ENCODE results near the gene TRIM29. TPM values are rescaled to one million over a fixed set of nuclear protein-coding genes. Genes with fewer than 3 reads are reported as not detected.

Gene TRIM29
- total RNA-seq, 1 experiment from 2014 or later = not detected

GRCh38 chr11:120112174-120112796, 25.6 kb downstream of the TRIM29 start:
- peak; percentile 49 for DNase-seq
- Histone ChIP-seq H4K91ac (ENCODE audit: insufficient read length, low read depth, low read length) (no peak overlapping the region), H2BK20ac (ENCODE audit: low read depth, low read length, poor library complexity, severe bottlenecking) (no peak overlapping the region), H3T11ph (ENCODE audit: low read length) (no peak overlapping the region), H3K79me2 (ENCODE audit: insufficient read depth, low read length) (no peaks in the 10 kb centered on the region), H3K14ac (ENCODE audit: insufficient read depth, low read length) (no peak overlapping the region), H3K4me1 (ENCODE audit: insufficient read depth, low read length) (peaks cover under 1% of the 10 kb centered on the region; the same call in 1 of the 2 replicates), H3K18ac (ENCODE audit: insufficient read length, low read depth, low read length) (no peak overlapping the region), H3K9ac (ENCODE audit: extremely low read depth, insufficient read length, low read length) (no peak overlapping the region), H3K27ac (ENCODE audit: insufficient read length, low read depth, low read length) (no peak overlapping the region), H3K4me2 (ENCODE audit: insufficient read depth, insufficient read length, low read length) (no peak overlapping the region), H4K5ac (ENCODE audit: insufficient read length, low read depth, low read length) (no peak overlapping the region), H3K23ac (ENCODE audit: insufficient read length, low read depth, low read length) (no peak overlapping the region), H3K9me3 (ENCODE audit: control insufficient read depth, low read depth, low read length) (no peaks in the 10 kb centered on the region), H2BK5ac (ENCODE audit: insufficient read length, low read length) (no peak overlapping the region), H3K56ac (ENCODE audit: insufficient read length, low read depth, low read length) (no peak overlapping the region), H4K8ac (replicated peaks; ENCODE audit: insufficient read length, low read depth, low read length) (no peak overlapping the region), H2BK15ac (ENCODE audit: low read depth, low read length) (no peak overlapping the region), H3K27me3 (ENCODE audit: insufficient read depth, low read length) (no peaks in the 10 kb centered on the region), H3K4ac (ENCODE audit: low read depth, low read length) (no peak overlapping the region), H2AK5ac (ENCODE audit: insufficient read length, low read length) (no peak overlapping the region), H2BK12ac (ENCODE audit: insufficient read length, low read depth, low read length) (no peak overlapping the region), H2BK120ac (ENCODE audit: low read depth, low read length, poor library complexity, severe bottlenecking) (no peak overlapping the region), H3K79me1 (ENCODE audit: insufficient read depth, low read depth, low read length, poor library complexity, severe bottlenecking) (no peaks in the 10 kb centered on the region), H4K20me1 (ENCODE audit: control insufficient read depth, insufficient read depth, insufficient read length) (no peaks in the 10 kb centered on the region), H2AFZ (ENCODE audit: low read length) (no peak overlapping the region), H3K23me2 (ENCODE audit: insufficient read length, low read depth, low read length, poor library complexity, severe bottlenecking) (no peaks in the 10 kb centered on the region)
- H3K4me1 Mint-ChIP-seq = peaks cover 2 to 12% of the 10 kb centered on the region in 2 experiments
- H3K36me3 Mint-ChIP-seq (ENCODE audit: insufficient read depth in 1 of 3, low read depth in 3 of 3) = no peaks in the 10 kb centered on the region
- no peaks in the 10 kb centered on the region; a peak in 3 of 5 replicates for H3K9me3 Mint-ChIP-seq
- no CpG with 5 or more reads among the region's 15 CpGs for WGBS (ENCODE audit: extremely low coverage, insufficient read length, low lambda C conversion rate)
- H3K4me3 Mint-ChIP-seq = no peak overlapping the region
- H3K27me3 Mint-ChIP-seq (ENCODE audit: low read depth) = peaks cover 51% of the 10 kb centered on the region
- no peak overlapping the region for H3K27ac Mint-ChIP-seq
- TF ChIP-seq, protein P1, sequence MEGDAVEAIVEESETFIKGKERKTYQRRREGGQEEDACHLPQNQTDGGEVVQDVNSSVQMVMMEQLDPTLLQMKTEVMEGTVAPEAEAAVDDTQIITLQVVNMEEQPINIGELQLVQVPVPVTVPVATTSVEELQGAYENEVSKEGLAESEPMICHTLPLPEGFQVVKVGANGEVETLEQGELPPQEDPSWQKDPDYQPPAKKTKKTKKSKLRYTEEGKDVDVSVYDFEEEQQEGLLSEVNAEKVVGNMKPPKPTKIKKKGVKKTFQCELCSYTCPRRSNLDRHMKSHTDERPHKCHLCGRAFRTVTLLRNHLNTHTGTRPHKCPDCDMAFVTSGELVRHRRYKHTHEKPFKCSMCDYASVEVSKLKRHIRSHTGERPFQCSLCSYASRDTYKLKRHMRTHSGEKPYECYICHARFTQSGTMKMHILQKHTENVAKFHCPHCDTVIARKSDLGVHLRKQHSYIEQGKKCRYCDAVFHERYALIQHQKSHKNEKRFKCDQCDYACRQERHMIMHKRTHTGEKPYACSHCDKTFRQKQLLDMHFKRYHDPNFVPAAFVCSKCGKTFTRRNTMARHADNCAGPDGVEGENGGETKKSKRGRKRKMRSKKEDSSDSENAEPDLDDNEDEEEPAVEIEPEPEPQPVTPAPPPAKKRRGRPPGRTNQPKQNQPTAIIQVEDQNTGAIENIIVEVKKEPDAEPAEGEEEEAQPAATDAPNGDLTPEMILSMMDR (conservative IDR thresholded peaks at IDR 0.05) = peak; percentile 58

Measured in H9 (cell line).